Suprapubic skin (tissue), 4 donors: ENCODE data around the gene TMEM213.

ENCODE experiments used
- CTCF ChIP-seq, 2 donors: fragments of 200-600 bp in 1 of 2; fragments of 450-650 bp in 1 of 2; sonication (generic) in 1 of 2; IDR thresholded peaks; one replicate each; pipeline ENCODE4 v1.5.1; 2016 to 2019; ENCODE audit warnings: antibody characterized with exemption in 2 of 2, mild to moderate bottlenecking in 1 of 2, moderate library complexity in 1 of 2
- POLR2A ChIP-seq, 2 donors: fragments of 450-650 bp; IDR thresholded peaks; one replicate each; pipeline ENCODE4 v1.6.1; 2017; ENCODE audit warnings: antibody characterized with exemption in 2 of 2, mild to moderate bottlenecking in 2 of 2, moderate library complexity in 2 of 2
- POLR2AphosphoS5 ChIP-seq, 3 donors: sonication (generic); formaldehyde crosslinking; IDR thresholded peaks; one replicate each; pipeline ENCODE4 v1.6.1; 2017; ENCODE audit warnings: antibody characterized with exemption in 3 of 3

GRCh38 chr7:138748666-138749065, 49.1 kb upstream of the TMEM213 start:
- TF ChIP-seq POLR2A (IDR thresholded peaks at IDR 0.05) (no peak), CTCF (IDR thresholded peaks at IDR 0.05) (no peak), POLR2AphosphoS5 (IDR thresholded peaks at IDR 0.05) (no peak)
